Fibroblast of skin of left quadriceps (primary cell): ENCODE data around the gene DCP2.
A peak's percentile ranks its signal among the peaks of the same experiment; 100 is the strongest.

ENCODE experiments used
- DNase-seq, 2 experiments: peaks; one replicate each; pipeline ENCODE4 v3.0.0-alpha.2; 2013; ENCODE audit warnings: low read depth in 2 of 2

DCP2 gene

DNA sequence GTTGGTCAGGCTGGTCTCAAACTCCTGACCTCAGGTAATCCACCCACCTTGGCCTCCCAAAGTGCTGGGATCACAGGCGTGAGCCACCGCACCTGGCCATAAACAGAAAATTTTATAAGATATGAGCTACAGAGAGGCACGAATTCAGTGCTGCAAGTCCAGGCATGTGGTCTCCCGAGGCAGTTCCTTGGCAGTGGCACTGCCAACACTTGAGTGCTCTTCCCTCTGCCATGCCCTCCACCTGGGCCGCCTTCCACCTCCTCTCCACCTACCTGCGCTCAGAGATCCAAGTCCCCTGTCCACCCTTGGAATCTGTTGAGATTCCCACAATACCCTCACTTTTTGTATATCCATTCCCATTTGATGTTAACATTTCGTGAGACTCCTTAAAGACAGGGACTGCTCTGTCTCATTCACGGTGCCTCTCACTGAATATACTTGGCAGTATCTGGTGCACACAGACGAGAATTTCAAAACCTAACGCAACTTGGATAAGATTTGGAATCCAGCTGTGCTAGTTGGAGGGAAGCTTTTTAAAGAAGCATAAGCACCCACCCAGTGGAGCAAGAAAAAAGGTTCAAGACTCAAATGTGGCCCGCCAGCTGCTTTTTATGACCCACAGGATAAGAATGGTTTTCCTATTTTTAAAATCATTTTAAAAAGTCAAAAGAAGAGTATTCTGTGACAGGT lies 68.3 kb downstream of the DCP2 start:
- DNase-seq = no peak

DNA sequence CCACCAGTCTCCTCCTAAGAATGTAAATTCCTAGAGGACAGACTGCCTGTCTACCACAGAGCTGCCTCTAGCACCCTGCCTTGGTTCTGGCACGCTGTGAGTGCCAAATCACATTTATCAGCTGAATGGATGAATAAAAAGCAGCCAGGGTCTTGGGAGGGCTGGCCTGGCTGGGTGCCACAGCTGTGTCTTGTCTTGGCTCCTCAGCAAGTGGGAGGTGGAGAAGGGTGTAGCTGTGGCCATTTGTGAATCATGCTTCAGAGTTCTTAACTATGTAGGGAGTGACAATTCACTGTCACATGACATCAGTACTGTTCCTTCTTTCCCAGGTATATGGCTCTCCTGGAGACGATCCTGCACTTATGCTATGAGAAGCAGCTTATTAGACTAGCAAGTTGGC lies 70.6 kb downstream of the DCP2 start:
- DNase-seq = no peak

DNA sequence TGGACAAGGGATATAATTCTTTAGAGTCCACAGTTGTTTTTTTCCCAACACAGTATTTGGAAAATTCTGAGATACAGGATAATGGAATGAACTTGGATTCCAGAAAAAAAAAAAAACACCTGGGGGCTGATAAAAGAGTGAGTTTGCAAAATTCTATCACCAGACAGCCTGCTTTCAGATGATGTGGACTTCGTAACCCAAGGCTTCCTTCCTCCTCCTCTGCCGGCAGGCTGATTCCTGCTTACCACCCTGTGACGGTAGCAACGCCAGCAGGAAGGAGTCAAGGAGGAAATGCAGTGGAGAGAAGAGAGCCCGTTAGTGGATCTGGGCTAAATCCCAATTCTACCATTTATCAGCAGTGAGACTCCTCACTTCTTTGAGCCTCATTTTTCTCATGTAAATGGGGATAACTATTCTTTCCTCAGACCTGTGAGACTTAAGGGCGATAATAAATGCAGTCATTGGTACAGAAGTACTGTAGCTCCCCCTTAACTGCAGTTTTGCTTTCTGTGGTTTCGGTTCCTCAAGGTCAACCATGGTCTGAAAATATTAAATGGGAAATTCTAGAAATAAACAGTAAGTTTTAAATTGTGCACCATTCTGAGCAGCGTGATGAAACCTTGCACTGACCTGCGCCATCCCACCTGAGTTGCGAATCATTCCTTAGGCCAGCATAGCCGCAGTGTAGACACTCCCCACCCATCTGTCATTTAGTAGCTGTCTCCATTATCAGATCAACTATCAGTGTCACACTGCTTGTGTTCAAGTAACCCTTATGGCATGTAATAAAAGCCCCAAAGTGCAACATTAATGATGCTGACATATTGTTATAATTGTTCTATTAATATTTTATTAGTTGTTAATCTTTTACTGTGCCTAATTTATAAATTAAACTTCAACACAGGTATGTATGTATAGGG lies 71.4 kb downstream of the DCP2 start:
- no peak for DNase-seq

DNA sequence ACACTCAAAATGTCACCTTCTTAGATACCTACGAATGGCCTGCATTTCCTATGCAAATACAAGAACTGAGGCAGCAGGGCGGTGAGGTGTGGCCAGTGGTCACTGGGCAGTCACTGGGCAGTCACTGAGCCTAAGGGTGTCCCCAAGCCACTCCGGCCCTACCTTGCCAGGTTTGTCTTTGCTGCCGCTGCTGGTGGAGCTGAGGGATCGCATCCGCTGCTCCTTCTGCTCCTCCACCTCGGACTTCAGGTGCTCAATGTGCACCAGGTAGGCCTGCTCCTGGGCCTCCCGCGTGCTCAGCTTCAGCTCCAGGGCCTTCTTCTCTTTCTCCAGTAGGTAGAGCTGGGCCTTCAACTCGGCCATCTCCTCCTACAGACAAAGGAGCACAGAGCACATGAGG lies 72.3 kb downstream of the DCP2 start:
- no peak for DNase-seq

DNA sequence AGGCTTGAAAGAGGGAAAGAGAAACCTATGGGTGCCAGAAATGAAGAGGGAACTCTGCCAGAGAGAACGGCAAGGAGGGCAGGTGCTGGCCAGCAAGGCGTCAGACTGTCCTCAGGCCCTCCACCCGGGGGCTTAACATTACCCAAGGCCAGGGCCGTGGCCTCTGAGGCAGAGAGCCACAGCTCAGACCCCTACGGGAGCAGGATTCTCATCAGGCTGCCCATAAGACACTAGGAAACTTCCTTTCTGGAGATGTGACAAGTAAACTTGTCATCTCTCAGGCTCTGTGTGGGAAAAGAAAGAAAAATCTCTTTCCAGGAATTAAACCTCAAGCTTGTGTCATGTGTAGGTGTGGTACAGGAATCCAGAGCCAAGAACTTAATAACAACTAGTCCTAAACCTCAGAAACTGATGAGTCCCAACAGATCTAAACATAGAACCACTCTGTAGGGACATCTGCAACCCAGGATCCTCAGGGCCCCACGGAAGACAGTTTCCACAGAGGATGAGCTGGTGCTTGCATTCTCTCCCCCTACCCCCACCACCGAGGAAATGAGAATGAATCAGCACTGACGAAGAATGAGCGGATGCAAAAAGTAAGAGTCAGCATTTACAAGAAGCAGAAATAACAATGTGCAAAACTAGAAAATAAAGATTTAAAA lies 74.3 kb downstream of the DCP2 start:
- peak; percentile 49 to 55 for DNase-seq

DNA sequence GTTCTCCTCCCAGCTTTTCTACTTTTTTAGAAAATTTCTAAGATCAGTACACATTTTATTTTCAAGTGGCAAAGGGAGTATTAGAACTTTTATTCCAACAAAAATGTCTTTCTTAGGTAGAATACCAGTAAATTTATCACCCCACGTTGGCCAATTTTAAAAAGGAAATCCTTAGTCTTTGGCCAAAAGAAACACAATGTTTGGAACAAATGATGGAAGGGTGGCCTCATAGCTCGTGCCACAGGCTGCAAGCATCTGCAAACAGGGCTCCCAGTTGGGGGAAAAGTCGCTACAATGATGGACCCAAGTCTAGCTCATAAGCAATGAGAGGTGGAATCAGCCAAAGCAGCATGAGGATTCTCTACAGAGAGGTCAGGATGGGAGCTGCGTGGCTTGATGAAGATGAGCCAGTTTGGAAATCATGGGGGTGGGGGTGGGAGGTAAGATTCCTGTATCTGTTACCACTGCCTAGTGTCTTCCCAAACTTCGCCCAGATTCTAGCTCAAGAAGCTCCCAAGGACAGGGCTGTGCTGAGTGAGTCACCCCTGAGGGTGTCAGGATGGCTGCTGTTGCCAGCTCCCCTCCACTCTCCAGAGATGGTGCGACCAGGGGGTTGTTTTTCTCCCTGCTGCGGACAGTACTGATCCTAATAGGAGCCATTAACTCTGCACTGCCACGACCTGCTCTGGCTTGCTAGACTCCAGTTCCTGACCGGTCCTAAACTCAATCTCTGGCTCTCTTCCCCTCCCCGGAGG lies 75.6 kb downstream of the DCP2 start:
- no peak for DNase-seq

DNA sequence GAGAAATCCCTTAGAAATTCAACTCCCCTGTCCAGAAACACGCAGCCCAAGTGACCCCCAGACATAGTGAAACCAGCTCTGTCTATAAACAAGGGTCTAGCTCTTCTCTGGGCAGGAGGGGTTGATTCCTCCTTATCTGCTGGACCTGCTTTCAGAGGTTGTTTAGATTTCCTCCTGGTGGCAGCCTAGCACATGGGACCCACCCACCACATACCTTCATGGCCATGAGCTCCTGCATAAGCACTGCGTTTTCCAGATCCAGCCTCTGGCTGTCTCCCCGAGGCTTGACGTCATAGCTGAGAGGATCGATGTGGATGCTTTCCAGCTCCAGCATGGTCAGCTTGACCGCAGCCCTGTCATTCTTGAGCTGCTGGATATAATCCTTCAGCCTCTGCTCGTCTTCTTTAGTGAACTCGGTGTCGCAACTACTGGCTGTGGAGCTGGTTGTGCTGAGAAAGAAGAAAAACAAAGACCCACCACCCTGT lies 77.0 kb downstream of the DCP2 start:
- DNase-seq = no peak

DNA sequence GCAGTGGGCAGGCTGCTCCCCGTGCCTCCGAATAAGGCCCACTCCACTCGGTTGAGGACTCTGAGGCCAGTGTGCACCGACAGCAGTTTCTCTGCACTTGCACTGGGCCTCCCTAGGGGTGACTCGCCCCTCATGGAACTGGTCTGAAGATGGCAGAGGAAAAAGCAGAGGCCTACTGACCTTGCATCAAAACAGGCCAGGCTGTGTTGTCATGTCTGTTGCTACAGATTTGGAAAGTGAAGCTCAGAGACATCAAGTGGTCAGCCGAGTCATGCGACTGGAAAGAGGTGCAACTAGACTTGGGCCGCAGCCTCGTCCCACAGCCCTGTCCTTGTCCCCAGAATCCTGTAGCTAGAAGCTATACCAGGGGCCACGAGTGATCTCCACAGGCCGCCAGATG lies 78.3 kb downstream of the DCP2 start:
- DNase-seq = no peak

DNA sequence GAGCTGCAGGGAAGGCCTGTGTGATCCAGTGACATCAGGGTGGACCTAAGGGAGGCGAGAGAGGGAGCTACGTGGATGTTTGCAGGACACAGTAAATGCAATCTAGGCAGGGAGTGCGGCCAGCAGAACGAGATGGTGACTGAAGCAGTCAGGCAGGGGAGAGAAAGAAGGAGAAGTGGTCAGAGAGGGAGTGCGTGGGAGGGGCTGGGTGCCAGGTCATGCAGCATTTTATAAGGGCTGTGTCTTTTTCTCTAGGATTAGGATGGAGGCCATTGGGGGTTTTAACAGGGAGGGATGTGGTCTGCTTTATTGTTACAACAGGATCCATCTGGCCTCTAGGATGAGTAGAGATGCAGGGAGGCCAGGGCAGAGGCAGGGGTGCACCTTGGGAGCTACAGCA lies 80.4 kb downstream of the DCP2 start:
- no peak for DNase-seq

DNA sequence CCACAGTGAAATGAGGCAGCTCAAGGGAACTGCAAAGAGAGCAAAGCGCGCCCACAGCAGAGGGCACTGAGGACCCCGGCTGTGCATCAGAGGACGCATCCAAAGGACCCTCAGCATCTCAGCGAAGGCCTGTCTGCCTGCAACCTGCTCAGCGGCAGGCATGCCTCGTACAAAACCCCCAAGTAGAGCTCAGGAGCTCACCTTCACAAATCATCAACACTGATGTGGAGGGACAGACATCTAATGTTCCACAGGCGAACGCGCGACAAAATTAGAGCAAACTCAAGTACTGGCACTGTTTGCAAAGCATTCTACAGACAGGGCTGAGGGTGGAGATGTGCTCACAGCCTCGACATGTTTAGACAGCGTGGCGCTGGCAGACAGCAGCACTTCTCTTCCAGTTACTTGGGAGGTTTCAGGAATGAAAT lies 81.0 kb downstream of the DCP2 start:
- DNase-seq = no peak

DNA sequence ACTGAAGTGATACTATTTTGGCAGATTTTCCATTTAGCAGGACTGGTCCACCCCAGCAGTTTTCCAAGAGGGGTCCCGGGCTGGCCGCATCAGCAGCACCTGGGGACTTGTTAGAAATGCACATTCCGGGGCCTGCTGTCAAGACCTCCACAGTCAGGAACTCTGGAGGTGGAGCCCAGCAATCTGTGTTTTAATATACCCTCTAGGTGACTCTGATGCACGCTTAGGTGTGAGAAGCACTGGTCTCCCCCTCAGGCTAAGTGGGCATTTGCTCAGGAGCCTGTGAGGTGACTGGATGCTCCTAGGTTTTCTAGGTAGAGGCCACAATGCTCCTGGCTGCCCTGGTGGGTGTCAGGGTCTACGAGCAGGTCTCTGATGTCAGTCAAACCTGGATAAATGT lies 81.7 kb downstream of the DCP2 start:
- no peak for DNase-seq

DNA sequence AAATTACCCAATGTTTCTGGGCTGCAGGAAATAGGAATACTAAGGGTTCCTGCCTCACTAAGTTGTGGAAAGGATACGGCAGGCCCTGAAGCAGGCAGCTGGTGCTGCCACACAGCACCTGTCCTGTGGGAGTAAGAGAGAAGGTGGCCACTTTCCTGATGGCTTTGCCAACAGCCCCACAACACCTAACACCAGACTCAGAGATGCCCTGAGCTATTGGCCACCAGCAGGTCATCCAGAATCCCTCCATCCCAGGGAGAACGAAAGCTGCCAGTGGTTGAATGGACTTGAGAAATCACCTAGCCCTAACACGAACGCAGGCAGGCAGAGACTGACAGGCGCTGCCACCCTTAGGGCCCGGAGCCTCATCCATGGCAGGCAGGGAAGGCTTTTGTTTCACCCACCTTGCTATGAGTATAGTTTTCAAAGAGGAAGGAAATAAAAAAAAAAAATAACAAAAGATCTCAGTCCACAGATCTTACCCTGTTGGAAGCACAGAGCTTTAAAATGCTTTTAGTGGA lies 82.2 kb downstream of the DCP2 start:
- DNase-seq = no peak

DNA sequence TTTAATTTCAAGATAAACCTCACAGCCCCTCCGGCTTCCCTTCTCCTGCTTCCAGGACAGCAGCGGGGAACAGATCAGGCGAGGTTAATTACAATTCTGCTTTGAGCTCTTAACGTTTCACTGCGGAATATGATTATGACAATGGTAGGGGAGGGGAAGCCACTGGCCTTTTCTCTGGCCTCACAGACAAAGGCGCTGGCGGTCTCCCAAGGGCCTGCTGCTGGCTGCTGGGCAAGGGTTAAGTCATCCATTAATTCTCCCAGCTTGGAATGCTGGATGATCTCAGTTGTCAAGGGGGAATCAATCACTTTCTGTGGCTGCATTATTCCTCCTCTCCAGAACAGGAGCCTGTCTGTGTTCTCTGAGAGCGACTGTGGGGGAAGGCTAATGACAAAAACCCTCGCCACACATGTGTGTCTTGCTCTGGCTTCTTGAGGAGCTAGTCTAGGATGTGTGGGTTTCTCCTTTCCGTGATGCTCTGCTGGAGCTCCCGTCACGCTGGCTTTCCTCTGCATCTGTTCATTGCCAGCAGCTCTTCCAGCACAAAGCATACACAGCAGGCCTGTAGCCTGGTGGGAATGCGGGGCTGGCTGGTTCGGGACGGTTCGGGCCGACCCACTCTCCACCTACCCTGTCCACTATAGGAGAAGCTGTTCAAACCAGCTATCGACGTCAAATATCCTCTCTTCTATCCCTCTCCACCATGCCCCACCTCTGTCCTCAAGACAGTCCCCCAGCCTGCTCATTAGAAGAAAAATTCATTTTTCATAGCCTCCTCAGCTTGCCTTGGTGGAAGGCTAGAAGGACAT lies 82.8 kb downstream of the DCP2 start:
- DNase-seq = peak; percentile 84 to 85

DNA sequence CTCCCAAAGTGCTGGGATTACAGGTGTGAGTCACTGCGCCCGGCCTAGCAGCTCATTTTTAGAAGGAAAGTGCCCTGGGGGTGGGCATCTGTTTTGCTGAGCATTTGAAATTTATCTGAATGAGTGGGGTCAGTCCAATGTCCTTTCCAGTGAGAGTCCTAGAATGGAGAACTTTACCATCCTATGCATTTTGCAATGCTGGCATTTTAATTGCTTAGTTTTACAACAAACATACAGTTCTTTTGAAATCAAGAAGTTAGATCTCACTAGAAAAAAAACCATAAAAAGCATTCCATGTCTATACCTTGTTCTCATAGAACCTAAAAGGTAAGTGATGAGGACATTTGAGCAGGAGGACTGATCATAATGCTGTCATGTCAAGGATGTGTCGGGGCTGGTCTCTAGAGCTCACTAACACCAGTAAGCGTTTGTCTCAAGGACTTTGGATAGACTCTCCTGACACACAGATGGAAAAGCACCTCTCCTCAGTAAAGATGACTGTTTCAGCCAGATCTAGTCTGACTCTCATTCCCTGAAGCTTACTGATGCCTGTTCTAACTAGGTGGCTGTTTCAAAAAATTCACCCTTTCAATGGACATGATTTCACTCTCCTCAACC lies 83.9 kb downstream of the DCP2 start:
- DNase-seq = no peak

DNA sequence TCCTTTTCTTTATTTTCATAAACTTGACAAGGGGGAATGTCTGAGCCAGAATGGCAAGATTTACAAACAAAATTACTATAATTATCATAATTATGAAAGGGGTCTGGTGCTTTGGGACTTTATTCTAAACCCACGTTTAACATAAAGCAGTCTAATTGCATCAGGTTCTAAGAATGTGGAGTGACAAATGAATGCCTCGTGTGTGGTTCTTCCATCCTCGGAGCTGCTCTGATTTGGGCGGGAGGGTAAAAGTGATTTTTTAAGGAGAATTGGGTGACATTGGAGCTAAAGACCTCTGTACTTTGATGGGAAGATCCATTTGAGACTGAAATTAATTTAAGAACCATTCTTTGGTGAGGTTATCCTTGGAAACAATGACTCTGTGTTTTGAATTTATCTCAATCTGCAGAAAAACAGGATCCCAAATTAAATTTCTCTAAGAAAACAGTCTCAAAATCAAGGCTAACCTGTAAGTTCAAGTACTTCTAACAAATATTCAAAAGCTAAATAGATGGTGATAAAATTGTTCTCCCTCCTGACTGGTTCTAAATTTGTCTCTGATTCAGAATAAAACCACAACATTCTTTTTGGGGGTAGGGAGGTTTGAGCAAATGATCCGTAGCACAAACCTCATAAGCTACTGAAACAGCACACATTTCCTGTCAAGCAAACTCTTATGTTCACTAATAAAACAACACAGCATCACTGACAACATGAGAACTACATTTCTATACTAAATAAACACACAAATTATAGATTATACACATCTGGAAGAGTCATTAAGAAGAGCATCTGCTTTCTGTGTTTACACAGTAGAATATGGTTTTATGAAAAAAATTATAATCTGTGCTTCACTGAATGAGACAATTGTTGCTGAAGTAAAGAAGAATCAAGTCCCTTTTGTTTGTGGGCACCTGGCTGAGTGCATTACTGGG lies 85.5 kb downstream of the DCP2 start:
- peak; percentile 73 to 75 for DNase-seq

DNA sequence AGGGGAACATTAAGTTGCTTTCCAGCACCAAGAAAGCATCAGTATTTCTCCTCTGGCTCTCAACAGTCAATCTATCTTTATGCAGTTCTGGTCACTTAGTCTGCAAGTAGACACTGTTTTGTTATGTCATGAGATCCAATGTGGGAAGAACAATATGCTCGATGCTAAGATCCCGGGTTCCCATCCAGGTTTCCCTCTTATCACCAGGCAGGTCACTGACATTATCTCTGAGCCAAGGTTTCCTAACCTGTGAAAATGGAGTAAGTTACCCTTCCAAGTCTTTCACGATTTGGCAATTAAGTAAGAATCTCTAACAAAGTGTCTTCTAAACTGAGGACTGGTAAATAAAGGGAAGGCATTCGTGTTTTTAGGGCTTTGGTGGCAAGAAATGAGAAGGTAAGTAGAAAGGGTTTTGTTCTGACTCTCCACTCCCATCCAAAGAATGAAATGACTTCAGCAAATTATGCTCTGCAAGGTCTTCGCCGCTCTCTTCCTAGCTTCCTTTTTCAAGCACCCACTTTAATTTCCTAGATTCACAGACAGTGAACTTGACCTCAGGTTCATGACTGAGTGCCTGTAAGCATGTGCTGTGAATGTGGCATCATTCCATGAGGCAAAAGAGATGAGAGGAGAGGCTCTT lies 86.4 kb downstream of the DCP2 start:
- no peak for DNase-seq

DNA sequence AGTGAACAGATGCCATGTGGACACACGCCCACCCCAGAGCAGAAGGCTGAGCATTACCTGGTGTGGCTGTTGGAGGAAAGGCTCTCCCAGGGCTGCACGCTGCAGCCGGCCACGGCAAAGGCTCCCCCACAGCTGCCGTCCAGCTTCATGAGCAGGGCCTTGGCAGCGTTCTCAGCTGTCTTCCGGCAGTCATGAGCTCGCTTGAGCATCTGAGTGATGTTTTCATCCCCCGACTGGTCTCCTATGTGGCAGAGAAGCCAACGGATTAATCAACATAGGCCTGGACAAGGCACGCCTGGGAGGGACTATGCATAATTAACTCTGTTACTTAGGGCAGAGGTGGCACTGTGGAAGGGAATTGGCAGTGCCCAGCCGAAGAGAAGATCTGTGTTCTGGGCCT lies 87.3 kb downstream of the DCP2 start:
- no peak for DNase-seq

DNA sequence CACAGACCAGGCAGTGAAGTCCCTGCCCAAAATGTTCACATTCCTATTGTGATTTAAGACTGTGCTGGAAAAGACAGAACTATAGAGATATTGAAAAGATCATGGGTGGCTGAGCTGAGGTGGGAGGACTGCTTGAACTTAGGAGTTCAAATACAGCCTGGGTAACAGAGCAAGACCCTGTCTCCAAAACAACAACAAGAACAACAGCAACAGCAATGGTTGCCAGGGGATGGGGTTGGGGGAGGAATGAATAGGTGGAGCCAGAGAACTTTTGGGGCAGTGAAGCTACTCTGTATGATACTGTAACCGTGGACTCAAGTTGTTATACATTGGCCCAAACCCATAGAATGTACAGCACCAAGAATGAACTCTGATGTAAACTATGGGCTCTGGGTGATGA lies 88.2 kb downstream of the DCP2 start:
- no peak for DNase-seq

DNA sequence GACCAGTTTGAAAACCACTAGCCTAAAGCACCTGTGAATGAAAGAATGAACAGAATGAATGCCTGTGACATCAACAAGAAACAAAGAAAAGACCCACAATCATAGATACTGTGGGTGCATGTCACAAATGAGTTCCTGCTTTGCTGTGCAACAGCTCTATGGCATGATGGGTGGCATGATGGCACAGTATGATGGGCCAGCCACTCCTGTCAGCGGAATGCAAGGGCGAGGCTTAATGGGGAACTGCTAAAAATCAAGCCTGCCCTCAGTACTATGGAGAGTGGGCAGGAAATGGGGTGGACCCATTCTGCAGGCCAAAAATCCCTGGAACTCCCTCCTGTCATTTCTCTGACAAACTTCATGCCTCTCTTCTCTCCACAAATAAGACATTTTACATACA lies 89.0 kb downstream of the DCP2 start:
- DNase-seq = no peak
